Effector memory CD8-positive, alpha-beta T cell (primary cell): ENCODE measurements around the gene ARRDC2.
A peak's percentile ranks its signal among the peaks of the same experiment; 100 is the strongest.

ENCODE experiments used
- ATAC-seq: fragments of 150-1000 bp; cut with Tn5 transposase; replicated peaks from 2 replicates; pipeline ENCODE4 v1.10.0; 2021; ENCODE audit warnings: mild to moderate bottlenecking, moderate library complexity
- DNase-seq, 3 experiments: peaks; one replicate each; pipeline ENCODE4 v3.0.0; 2021
- H3K27ac Mint-ChIP-seq, 2 donors: one replicate each; pipeline ENCODE4 v1.8.0; 2022; ENCODE audit warnings: mild to moderate bottlenecking in 2 of 2, mixed read lengths in 2 of 2, moderate library complexity in 2 of 2
- H3K27me3 Mint-ChIP-seq, 2 donors: one replicate each; pipeline ENCODE4 v1.8.0; 2022; ENCODE audit warnings: mixed read lengths in 2 of 2
- H3K36me3 Mint-ChIP-seq: one replicate; pipeline ENCODE4 v1.8.0; 2022; ENCODE audit warnings: mild to moderate bottlenecking, moderate library complexity, mixed read lengths; ENCODE audit not compliant: insufficient read depth
- H3K4me1 Mint-ChIP-seq, 2 donors: one replicate each; pipeline ENCODE4 v1.8.0; 2022; ENCODE audit warnings: low read depth in 2 of 2, mixed read lengths in 2 of 2
- H3K4me3 Mint-ChIP-seq, 2 donors: one replicate each; pipeline ENCODE4 v1.8.0; 2022; ENCODE audit warnings: mild to moderate bottlenecking in 2 of 2, mixed read lengths in 2 of 2, moderate library complexity in 2 of 2
- H3K9me3 Mint-ChIP-seq, 2 donors: one replicate each; pipeline ENCODE4 v1.8.0; 2022; ENCODE audit warnings: mixed read lengths in 2 of 2
- total RNA-seq, 9 experiments: gene quantifications; one replicate each; lab custom pipeline; 2026; lab: John Stamatoyannopoulos, UW

ARRDC2 gene
- total RNA-seq, result 45.5 to 200 (median 135) reads per million in 9 experiments

DNA sequence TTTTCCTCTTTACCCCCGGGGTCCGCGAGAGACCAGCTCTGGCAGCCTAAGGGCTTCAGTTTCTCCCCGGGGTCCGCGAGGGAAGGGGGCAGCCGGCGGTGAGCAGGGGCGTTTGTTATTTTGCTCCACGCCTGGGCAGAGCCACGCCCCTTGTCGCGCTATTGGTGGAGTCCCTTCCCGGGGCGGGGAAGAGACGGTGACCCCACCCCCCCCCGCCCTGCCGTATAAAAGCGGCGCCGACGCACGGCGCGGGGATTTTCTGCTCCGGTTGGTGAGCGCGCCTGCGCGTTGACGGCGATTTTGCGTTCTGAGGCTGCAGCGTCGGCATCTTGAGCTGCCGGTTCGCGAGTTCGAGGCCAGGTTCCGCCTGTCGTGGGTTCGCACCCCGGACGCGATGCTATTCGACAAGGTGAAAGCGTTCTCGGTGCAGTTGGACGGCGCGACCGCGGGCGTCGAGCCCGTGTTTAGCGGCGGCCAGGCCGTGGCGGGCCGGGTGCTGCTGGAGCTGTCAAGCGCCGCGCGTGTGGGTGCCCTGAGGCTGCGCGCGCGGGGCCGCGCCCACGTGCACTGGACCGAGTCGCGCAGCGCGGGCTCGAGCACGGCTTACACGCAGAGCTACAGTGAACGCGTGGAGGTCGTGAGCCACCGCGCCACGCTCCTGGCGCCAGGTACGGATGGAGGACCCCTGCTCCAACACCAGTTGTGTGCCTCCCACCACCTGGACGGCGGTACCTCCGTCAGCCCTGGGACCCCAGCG is at the start of gene ARRDC2:
Gene ARRDC2, plus strand, starts transcription at position 254 of the 757 bp plus-strand sequence. Its CDS starts 141 bp downstream, at position 395.
- Mint-ChIP-seq H3K27me3 (no peaks in the 10 kb centered on the region), H3K9me3 (no peaks in the 10 kb centered on the region), H3K4me1 (peaks cover 16 to 18% of the 10 kb centered on the region in 2 donors)

DNA sequence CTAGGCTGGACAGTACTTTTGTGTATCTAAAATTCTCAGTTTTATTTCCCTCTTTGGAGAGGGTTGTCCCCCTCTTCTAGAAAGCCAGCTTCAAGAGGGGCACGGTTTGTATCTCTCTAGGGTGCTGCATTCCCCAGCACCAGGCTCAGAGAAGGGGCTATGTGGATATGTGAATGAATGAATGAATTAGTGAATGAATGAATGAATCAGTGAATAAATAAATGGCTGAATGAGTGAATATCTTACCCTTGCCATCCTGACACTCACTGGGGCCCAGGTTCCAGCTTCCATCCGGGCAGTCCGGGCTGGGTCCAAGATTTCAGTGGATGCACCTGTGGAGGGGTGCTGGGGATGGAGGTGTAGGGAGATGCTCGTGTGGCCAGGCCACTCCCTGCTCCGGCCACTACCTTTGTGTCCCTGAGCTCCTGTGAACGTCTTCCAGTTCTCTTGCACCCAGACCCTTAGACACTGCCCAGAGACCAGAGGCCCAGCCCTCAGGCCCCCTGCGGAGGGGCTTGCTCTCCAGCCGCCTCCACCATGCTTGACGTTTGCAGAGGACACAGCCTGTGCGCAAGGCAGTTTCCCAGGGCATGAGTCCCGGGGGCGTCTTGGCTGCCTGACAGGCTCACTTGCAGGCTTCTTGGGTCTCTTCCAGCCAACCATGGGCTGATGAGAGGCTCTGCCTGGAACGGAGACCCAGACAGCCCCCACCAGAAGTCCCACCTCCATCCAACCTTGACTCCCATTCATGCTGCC is 43.9 kb upstream of the ARRDC2 start:
- no peaks in the 10 kb centered on the region for H3K36me3 Mint-ChIP-seq
- H3K4me1 Mint-ChIP-seq, result peaks cover 4 to 11% of the 10 kb centered on the region in 2 donors
- no peak for DNase-seq
- no peak for ATAC-seq
- H3K9me3 Mint-ChIP-seq, result no peaks in the 10 kb centered on the region
- H3K4me3 Mint-ChIP-seq, result no peak overlapping the region
- H3K27ac Mint-ChIP-seq, result peak overlapping the region in 1 of 2 donors; percentile 24
- peaks cover 45 to 72% of the 10 kb centered on the region in 2 donors for H3K27me3 Mint-ChIP-seq

More for the DNA sequence above, at the start of gene ARRDC2:
- peaks cover 75% of the 10 kb centered on the region for H3K36me3 Mint-ChIP-seq
- H3K4me3 Mint-ChIP-seq, result peak within 1 kb of the TSS; percentile 84 to 86
- peak within 1 kb of the TSS; percentile 87 to 90 for H3K27ac Mint-ChIP-seq
- ATAC-seq, result peak; percentile 82
- peak; percentile 77 to 81 (median 78) for DNase-seq

DNA sequence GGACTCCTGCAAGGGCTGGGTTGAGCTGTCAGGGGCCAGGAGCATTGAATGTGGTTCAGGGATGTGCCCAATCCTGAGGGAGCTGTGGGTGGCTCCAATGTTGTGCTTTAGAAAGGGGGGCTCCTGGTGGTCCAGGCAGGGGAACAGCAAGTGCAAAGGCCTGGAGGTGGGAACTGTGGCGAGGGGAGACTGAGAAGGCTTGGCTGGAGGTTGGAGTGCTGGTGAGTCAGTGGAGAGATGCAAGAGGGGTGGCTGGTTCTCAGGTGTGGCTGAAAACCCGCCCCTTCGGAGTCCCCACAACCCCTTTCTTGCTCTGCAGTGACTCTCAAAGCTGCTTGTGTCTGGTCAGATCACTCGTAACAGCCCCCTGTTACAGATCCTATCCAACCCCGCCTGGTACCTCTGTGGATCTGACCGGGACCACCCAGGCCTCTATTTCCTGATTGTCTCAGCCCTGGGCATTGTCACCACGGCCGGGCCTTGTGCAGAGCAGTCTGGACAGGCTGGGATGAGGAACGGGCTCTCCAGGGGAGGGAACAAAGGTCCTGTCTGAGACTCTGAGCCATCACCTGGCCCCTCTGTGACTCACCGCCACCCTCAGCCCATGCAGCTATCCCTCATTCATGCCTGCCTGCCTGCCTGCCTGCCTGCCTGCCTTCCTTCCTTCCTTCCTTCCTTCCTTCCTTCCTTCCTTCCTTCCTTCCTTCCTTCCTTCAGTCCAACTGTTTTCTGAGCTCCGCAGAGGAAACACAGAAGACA is 42.4 kb upstream of the ARRDC2 start:
- Mint-ChIP-seq H3K36me3 (no peaks in the 10 kb centered on the region), H3K4me3 (no peak overlapping the region), H3K4me1 (peaks cover 4 to 11% of the 10 kb centered on the region in 2 donors), H3K9me3 (no peaks in the 10 kb centered on the region), H3K27me3 (peaks cover 45 to 80% of the 10 kb centered on the region in 2 donors), H3K27ac (no peak overlapping the region)
- DNase-seq (no peak), ATAC-seq (no peak)

DNA sequence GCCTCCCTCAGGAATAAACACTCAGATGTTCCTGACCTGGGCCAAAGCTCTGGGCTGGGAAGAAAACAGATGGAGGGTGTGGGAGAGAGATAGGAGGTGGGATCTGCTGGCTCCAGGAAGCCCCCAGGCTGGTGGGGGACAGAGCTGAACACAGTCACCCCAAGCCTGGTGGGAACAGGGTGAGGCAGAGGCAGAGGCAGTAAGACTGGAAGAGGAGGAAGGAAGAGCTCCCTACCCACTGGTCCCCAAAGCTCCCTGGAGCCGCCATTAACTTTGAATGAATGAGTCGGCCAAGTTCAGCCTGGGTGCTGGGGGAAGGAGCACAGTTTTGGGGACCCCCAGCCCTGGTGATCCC is 41.9 kb upstream of the ARRDC2 start:
- Mint-ChIP-seq H3K4me1 (peaks cover 4 to 11% of the 10 kb centered on the region in 2 donors), H3K9me3 (no peaks in the 10 kb centered on the region), H3K27ac (no peak overlapping the region)

DNA sequence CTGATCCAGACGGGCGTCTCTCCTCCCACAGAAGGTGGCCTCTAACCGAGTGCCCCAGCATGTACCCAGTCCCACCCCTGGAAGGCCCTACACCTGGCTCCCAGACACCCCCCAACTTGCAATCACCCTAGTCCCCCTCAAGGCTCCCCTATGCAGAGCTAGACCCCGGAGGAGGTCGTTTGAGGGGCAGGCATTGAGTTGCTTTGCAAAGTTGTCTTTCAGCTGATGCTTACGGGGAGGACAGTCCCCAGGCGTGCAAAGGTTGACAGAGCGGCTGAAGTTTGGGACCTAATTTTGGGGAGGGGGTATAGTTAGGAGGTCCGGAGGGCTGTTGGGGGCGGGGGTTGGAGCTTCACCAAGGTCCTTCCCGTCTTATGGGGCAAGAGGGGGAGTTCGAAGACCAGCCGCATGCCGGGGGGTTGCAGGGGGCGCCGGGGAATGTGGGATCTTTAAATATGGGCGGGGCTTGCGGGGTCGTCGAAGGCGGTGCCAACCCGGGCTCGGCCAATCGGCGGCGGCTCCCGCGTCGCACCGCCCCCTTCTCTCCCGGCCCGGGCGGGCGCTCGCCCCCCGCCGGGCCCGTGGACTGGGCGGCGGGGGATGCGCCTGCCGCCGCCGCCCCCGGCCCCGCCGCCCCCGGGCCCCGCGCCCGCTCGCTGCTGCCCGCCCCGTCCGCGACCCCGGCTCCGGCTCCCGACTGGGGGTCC is 41.3 kb upstream of the ARRDC2 start, which contains the start of gene KCNN1:
Gene KCNN1, plus strand, starts transcription at position 558 of the 707 bp plus-strand sequence. CDS start 6,782 bp downstream, outside the sequence.
- H3K9me3 Mint-ChIP-seq, result no peaks in the 10 kb centered on the region
- H3K4me3 Mint-ChIP-seq, result peak within 1 kb of the TSS; percentile 62 to 67
- H3K4me1 Mint-ChIP-seq, result peaks cover 4 to 11% of the 10 kb centered on the region in 2 donors
- peaks cover 45 to 77% of the 10 kb centered on the region in 2 donors for H3K27me3 Mint-ChIP-seq
- no peak within 1 kb of the TSS for H3K27ac Mint-ChIP-seq
- no peaks in the 10 kb centered on the region for H3K36me3 Mint-ChIP-seq
- DNase-seq (no peak), ATAC-seq (no peak)

More for the DNA sequence above, 41.9 kb upstream of the ARRDC2 start:
- DNase-seq, result no peak
- H3K27me3 Mint-ChIP-seq, result peaks cover 45 to 80% of the 10 kb centered on the region in 2 donors
- no peak overlapping the region for H3K4me3 Mint-ChIP-seq
- no peak for ATAC-seq
- no peaks in the 10 kb centered on the region for H3K36me3 Mint-ChIP-seq

DNA sequence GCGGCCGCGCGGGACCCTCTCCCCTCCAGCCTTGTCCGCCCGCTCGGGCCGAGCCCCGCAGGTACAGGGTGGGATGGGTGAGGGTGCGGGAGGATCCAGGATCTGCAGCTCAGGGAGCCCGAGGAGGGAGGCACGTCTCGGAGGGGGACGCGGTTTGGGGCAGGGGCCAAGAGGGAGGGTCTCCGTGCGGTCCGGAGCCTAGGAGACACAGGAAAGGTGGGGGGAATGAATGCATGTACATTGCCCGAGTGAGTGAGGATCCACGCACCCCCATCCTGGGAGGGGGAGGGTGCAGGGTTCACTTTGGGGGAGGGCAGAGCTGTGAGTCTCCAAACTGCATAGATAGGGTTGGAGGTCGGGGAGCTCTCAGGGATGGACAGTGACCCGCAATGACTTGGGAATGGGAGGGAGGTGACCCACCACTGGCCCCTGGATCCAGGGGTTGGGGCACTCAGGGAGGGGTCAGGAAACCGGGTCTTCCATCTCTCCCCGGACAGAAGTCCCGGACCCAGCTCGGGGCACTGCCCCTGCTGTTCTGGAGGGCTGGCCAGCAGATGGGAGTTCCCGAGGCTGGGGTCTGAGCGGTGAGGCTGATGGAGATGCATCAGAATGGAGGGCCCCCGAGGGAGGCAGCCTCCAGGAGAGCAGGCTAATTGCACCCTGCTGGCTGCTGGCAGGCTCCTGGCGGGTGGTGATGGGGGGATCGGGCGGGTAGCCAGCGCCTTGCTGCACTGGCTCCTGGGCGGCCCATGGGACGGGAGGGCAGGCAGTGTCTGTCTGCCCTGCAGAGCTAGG is 40.5 kb upstream of the ARRDC2 start:
- ATAC-seq, result no peak
- Mint-ChIP-seq H3K9me3 (no peaks in the 10 kb centered on the region), H3K36me3 (no peaks in the 10 kb centered on the region), H3K4me1 (peaks cover 4 to 11% of the 10 kb centered on the region in 2 donors), H3K4me3 (peak overlapping the region; percentile 35 to 53), H3K27me3 (peaks cover 45 to 69% of the 10 kb centered on the region in 2 donors), H3K27ac (no peak overlapping the region)
- no peak for DNase-seq

DNA sequence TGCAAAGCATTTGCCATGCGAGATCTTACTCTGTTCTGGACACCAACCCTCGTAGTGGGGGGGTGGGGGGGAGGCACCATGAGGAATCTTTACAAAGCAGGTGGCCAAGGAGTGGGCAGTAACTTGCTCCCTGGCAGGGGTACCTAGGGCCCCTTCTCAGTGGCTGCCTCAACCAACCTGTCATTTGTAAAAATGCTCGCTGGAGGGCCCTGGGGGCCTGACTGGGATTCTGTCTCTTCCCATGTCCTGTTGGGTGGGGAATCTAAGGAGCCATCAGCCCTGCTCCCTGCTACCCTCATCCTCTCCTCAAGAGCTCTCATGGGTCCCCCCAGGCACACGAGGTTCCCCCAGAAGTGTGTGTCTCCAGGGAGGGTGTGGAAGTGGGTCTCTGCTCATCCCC is 39.6 kb upstream of the ARRDC2 start:
- Mint-ChIP-seq H3K9me3 (no peaks in the 10 kb centered on the region), H3K27ac (no peak overlapping the region), H3K4me1 (peaks cover 4 to 11% of the 10 kb centered on the region in 2 donors), H3K36me3 (no peaks in the 10 kb centered on the region), H3K27me3 (peaks cover 44 to 64% of the 10 kb centered on the region in 2 donors), H3K4me3 (no peak overlapping the region)
- ATAC-seq (no peak), DNase-seq (no peak)

DNA sequence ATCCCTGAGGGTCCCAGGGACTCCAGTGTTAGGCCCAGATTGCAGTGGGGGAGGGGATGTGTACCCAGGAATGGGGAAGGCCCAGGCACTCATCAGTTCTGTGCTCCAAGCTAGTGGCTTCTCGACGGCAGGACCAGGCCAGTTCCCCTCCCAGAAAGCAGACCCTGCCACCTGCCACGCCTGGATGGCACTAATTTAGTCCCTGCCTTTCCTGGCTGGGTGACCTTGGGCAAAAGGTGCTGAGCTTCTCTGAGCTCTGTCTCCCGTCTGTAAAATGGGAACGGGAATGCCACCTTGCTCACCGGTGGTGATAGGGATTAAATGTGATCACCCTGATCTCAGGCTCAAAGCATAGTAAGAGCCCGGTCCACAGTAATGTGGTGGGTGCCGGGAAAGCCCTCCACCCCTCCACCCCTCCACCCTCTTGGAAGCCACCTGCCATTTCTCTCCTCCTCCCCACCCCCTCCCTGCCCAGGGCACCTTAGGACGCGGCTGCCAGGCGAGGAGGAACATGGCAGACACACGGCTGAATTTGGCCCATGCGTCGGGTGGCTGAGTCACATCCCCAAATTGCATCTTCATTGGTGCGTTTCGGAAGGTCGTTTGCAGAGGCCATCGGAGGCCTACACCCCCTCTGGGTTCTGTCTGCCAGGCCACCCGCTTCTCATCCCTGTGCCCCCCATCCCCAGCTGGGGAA is 38.7 kb upstream of the ARRDC2 start:
- H3K36me3 Mint-ChIP-seq, result no peaks in the 10 kb centered on the region
- peaks cover 4 to 11% of the 10 kb centered on the region in 2 donors for H3K4me1 Mint-ChIP-seq
- peaks cover 35 to 56% of the 10 kb centered on the region in 2 donors for H3K27me3 Mint-ChIP-seq
- DNase-seq (no peak), ATAC-seq (no peak)
- H3K27ac Mint-ChIP-seq, result no peak overlapping the region
- H3K9me3 Mint-ChIP-seq, result no peaks in the 10 kb centered on the region
- H3K4me3 Mint-ChIP-seq, result no peak overlapping the region

DNA sequence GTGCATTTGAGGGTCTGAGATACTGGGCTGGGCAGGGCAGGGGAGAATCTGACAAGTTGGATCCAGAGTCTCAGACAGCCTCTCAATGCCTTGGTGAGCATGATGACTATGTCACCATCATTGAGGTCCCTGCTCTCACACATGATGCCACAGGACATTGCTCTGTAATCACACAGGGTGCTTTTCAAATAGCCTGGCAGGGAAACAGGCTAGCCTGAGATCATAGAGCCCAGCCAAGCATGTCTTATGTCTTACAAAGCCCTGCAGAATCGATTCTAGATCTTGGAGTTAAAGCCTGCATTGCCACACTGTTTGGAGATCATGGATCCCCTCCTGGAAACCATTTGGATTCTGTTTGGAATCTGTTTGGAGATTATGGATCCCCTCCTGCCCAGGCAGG is 35.7 kb upstream of the ARRDC2 start:
- H3K4me1 Mint-ChIP-seq, result peaks cover 3% of the 10 kb centered on the region in 2 donors
- no peak for DNase-seq
- H3K27me3 Mint-ChIP-seq, result peaks cover 7 to 38% of the 10 kb centered on the region in 2 donors
- H3K9me3 Mint-ChIP-seq, result no peaks in the 10 kb centered on the region
- H3K27ac Mint-ChIP-seq, result no peak overlapping the region
- H3K4me3 Mint-ChIP-seq, result no peak overlapping the region
- no peaks in the 10 kb centered on the region for H3K36me3 Mint-ChIP-seq
- ATAC-seq, result no peak

DNA sequence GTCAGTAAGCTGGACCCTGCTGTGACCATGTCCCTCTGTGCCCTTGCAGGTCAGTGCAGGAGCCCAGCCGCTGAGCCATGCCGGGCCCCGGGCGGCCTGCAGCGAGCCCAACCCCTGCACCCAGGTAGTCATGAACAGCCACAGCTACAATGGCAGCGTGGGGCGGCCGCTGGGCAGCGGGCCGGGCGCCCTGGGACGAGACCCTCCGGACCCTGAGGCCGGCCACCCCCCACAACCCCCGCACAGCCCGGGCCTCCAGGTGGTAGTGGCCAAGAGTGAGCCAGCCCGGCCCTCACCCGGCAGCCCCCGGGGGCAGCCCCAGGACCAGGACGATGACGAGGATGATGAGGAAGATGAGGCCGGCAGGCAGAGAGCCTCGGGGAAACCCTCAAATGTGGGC is 34.2 kb upstream of the ARRDC2 start:
- Mint-ChIP-seq H3K27me3 (peaks cover 0 to 30% of the 10 kb centered on the region in 2 donors), H3K9me3 (no peaks in the 10 kb centered on the region), H3K36me3 (no peaks in the 10 kb centered on the region), H3K27ac (no peak overlapping the region), H3K4me1 (no peaks in the 10 kb centered on the region), H3K4me3 (no peak overlapping the region)
- no peak for ATAC-seq
- DNase-seq, result no peak

DNA sequence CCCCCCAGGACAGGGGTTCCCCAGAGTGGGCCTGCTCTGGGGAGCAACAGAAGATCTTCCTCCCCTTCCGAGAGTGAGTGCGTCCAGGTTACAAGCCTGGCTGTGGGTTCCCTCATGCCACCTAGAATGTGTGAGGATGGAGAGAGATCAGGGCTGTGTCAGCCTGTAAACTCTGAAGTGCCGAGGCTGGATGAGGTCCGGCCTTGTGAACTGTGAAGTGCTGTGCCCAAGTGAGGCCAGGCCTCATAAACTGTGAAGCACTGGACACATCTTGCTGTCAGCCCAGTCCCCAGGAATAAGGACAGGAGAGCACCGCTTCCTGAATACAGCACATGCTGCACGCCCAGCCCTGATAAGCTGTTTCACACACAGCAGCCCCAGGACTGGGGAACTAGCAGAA is 33.4 kb upstream of the ARRDC2 start:
- peaks cover 0 to 23% of the 10 kb centered on the region in 2 donors for H3K27me3 Mint-ChIP-seq
- no peak overlapping the region for H3K27ac Mint-ChIP-seq
- no peak for ATAC-seq
- H3K4me3 Mint-ChIP-seq, result no peak overlapping the region
- H3K36me3 Mint-ChIP-seq, result no peaks in the 10 kb centered on the region
- DNase-seq, result no peak
- H3K9me3 Mint-ChIP-seq, result no peaks in the 10 kb centered on the region
- no peaks in the 10 kb centered on the region for H3K4me1 Mint-ChIP-seq

DNA sequence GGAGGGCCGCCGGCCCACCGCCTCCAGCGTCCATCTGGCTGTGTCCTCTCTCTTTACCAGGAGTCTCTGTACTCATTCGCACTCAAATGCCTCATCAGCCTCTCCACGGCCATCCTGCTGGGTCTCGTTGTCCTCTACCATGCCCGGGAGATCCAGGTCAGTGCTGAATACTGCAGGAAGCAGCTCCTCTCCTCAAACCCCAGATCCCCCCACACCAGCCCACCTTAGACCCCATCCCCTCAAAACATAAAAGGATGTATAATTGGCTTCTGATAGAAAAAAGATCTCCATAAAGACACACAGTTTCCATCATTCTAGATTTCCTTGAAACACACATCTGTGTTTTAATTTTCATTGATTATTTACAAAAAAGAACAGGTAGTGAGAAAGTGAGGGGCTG is 32.9 kb upstream of the ARRDC2 start:
- DNase-seq (no peak), ATAC-seq (no peak)
- Mint-ChIP-seq H3K9me3 (no peaks in the 10 kb centered on the region), H3K27me3 (peaks cover 0 to 24% of the 10 kb centered on the region in 2 donors), H3K4me1 (no peaks in the 10 kb centered on the region), H3K4me3 (no peak overlapping the region), H3K27ac (no peak overlapping the region), H3K36me3 (no peaks in the 10 kb centered on the region)
